Medulla oblongata (tissue), 1 donor: ENCODE results near the gene TNIK.

Experiments used
- DNase-seq: peaks from one replicate; pipeline ENCODE4 v3.0.0-alpha.2; 2015; ENCODE audit errors: extremely low spot score

TNIK gene

DNA sequence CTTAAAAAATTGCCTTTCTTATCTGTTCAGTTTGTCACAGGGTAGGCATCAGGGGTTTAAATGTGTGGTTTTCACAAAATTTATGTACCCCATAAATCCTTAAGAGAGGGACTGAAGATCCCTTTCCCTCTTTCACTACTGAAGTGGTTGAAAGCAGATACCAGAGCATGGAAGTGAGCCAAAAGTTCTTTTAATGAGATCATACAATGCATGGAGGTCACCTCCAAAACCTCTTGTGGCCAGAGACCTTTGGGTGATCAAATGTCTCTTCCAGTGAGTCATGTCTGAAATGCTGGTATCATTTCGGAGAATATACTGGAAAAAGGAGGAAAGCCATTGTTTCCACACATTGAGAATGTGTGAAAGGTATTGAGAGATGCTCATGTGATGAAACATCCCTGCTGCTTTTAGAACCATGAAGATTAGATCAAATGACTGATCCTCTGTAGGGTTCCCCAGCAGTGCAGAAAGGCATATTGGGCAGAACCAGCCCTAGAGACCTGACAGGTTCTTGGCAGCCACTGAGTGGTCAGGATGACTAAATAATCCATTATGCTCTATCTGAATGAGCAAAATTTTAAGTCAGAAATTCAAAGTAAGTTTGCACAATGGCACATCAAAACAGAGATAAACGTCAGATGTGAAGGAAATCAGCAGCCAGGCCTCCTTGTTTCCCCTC lies 267.9 kb downstream of the TNIK start:
- DNase-seq = no peak

GRCh38 chr3:171190668-171191067 lies 269.5 kb downstream of the TNIK start:
- DNase-seq = no peak

GRCh38 chr3:171189394-171190080 lies 270.7 kb downstream of the TNIK start:
- no peak for DNase-seq

- peak; percentile 76 for DNase-seq
Measured at GRCh38 chr3:171187706-171188290, 272.4 kb downstream of the TNIK start.

- no peak for DNase-seq
Measured at GRCh38 chr3:171186817-171187500, 273.2 kb downstream of the TNIK start.

DNA sequence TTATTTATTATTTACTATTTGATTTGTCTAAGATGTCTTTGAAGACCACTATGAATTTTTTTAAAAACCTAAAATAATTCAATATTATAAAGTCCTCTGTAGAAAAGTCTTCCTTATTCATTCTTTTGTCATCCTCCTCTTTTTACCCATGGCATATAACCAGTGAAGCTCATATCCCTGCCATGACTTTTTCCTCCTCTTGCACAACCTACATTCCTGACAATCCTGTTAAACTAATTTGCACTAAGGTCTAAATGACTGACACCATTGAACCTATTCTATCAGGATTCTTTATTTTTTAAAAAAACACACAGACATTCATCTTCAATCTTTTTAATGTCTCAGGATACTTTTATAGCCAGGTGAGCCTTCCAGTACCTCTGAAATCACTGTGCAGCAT lies 273.8 kb downstream of the TNIK start:
- no peak for DNase-seq

DNA sequence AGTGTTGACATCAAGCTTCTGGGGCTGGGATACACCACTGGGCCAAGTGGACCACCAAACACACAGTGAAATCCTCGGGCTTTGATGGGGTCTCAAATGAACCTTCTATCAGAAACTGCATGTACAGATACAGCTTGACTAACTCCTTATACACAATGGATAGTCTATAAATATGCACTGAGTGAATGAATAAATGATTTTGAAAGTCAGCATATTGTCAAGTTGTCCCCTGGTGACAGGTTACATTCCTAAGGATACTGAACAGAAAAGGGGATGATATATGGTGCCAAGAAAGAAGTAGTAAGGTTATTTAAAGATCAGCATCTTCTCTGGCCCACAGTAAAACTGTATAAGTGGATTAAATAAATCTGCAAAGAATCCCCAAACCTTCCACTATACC lies 274.2 kb downstream of the TNIK start:
- no peak for DNase-seq

DNA sequence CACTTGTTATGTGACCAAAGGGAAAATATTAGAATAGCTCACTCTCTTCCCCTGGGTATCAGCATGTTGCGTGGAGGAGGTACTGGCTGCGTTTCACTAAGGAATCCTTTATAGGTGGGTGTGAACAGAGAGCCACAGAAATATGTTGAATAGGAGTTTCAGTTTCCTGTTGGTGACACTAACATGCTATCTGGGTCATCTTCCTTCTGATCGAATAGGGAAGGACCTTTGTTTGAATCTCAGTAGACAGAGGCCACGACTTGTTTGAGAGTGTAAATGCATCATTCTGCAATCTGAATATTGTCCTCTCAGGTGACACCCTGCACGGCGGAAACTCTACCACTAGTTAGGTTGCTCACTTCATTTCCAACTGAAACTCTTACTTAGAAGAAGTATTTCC lies 275.8 kb downstream of the TNIK start:
- no peak for DNase-seq

DNA sequence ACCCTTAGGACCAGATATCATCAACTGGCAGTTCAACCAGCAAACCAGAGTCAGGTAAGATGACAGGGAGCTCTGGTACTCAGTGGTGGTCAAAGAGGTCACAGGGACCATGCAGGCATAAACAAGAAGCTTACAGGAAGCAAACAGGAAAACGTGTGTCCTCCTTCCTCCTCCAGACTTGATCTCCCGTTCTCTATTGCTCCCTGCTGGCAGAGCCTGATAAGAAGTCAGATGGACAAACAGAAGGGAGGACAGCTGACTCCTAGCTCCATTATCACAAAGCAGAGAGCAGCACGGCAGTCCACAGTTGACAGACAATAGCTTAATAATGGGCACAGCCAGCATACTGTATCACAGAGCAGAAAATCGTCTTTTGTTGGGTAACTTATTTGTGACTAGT lies 277.2 kb downstream of the TNIK start:
- peak; percentile 79 for DNase-seq

DNA sequence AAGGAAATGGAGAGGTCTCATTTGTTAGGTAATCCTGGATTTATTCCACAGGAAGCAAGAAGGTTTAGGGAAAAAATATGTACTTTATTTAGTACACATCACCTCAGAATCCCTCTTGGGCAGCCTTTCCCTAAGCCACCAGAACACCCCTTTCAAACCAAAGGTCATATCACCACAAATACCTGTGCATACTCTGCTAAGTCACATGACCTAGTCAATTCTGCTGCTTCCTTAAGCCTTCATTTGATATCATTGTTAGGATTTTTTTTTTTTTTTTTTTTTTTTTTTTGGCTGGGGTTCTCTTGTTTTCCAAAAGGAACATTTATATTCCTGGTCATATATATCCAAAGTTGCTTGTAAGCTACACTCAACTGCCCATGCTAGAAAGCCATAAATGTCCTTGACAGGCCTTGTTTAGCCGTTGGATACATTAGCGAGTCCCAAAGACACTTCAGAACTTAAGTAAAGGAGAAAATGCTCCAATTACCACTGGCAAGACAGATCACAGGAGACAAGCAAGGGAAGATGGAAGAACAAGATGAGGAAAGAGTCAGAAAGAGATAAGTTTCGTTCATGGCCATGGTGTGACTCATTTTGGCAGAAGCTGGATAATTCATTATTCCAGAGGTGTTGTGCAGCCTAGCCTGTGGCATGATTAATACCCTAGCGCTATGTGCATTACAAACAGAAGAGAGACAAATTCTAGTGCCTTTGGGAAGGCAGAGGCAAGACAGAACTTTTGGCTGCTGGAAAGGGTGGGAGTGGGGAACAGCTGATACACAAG lies 278.1 kb downstream of the TNIK start:
- DNase-seq = no peak

DNA sequence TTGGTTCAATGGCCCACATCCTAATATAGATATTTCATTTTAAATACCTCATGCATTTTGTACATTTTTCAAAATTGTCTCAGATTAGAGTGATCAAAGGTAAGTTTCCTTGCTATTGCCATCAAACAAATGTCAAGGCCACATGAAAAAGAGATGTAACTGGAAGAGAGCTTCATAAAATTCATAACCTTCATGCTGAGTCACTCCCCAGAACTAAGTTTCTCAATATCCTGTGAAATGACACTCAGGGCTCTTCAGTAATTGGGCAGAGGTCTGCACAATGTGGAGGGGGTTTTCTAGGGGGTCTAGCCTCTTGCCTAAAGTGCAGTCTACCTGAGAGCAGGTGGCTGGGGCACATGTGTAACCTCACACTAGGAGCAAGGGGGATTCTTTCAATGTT lies 281.5 kb downstream of the TNIK start:
- no peak for DNase-seq

GRCh38 chr3:171177553-171177952 lies 282.7 kb downstream of the TNIK start:
- DNase-seq = no peak

DNA sequence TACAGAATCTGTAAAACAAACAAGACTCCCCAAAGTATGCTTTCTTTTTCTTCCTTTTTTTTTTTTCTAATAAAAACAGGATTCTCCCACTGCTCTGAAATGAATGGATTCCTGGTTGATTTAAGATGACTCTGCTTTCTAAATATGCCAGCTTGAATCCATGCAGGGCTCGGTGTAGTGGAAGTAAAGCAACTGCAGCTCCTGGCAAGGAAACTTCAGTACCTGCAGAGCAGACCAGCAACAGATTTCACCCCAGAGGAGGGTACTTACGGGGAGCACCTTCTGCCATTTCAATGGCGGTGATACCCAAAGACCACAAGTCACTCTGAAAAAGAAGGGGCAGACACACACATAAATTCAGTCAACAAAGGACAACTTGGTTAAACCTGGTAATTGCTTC lies 283.1 kb downstream of the TNIK start:
- no peak for DNase-seq

DNA sequence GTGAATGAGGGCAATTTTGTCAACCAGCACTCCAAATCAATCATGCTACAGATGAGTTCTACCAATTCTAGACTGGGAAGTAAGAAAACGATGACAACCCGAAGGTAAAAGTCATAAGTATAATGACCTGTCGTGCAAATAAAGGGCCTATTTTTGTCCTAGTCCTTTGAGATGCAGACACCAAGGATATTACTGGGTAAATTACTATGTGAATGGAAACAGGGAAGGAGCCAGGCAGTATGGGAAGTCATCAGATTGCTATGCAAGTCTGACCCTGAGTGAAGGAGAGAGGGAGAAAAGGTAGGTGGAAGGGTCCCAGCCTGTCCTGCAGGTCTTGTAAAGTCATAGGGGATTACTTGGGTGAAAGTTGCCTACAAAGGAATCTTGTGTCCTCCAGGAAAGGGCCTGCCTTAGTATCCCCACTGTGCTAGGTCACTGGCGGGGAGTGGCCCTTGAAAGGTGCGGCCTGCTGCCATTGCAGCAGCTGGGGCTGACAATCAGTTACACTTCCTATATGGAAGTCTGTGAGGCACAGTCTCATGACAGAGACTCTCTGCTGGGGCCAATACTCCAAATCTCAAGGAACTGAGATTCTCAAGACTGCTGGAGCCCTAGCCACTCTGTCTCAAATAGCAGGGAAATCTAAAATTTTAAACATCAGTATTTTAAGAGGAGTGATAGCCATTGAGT lies 283.8 kb downstream of the TNIK start:
- no peak for DNase-seq

DNA sequence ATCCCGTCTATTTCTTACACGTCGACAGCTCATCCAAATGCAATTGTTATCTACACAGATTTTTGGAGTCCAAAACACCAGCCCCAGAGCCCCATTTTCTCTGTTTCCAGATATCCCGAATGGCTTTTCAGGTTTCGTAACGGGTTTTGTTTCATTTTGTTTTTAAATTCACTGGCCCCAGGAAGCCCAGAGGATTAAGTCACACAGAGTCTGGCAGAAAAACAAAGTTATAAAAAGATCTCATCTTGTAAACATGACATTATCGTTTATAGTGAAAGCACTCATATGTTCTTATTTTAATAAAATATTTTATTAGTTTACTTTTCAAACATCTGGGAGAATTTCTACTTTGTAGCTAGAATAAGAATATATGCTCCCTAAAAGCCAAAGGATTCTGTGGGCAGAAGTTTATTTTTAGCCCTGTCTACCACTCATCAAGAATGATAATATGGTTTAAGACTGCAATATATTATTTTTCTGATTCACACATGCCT lies 284.4 kb downstream of the TNIK start:
- no peak for DNase-seq

GRCh38 chr3:171173736-171174135 lies 286.5 kb downstream of the TNIK start:
- peak; percentile 95 for DNase-seq

DNA sequence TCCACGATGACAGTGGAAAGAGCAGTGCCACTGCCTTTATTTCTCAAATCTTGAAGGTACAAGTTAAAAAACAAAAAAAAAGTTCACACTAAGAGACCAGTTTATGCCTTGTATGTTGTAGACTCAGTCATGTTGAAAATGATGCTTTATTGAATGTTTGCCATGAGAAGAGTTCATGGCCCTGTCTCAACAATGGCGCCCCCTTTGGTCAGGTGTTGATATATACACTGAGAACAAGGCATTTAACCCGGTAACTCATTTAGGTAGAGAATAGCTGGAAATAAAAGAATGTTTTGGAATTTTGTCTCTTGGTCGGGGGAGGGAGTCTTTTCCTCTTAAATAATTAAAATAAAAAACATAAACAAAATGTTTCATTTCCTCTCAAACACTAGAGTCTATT lies 288.1 kb downstream of the TNIK start:
- DNase-seq = no peak

GRCh38 chr3:171169866-171170265 lies 290.3 kb downstream of the TNIK start:
- DNase-seq = no peak

DNA sequence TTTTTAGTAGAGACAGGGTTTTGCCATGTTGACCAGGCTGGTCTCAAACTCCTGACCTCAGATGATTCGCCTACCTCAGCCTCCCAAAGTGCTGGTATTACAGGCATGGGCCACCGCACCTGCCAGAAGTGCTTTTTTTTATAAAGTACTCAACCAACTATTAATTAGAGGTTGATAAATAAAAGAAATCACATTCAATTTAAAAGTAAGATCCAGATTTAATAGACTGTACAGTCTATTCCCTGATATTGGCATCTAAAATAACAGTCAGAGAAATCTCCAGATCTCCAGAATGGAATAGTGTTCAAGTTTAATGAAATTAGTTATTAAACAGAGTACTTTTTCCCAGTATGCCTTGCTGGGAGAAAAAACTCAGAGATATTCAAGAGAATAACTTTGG lies 290.8 kb downstream of the TNIK start:
- DNase-seq = no peak

DNA sequence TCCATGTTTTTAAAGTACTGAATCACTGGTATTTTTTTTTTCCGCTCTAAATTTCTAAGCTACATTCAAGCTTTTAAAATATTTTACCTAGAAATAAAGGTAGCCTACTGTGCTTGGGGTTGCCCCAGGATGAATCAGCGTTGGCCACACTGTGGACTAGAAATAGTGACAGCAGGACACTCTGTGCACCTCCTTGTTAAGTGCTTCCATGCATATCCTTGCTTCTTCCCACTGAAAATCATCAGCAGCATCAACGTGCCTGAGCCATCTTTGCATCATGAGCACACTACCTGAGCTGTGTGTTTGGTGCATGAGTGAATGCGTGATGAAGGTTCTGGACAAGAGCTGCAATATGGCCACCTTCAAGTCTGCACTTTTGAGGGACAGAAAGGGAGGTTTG lies 291.7 kb downstream of the TNIK start:
- DNase-seq = no peak

DNA sequence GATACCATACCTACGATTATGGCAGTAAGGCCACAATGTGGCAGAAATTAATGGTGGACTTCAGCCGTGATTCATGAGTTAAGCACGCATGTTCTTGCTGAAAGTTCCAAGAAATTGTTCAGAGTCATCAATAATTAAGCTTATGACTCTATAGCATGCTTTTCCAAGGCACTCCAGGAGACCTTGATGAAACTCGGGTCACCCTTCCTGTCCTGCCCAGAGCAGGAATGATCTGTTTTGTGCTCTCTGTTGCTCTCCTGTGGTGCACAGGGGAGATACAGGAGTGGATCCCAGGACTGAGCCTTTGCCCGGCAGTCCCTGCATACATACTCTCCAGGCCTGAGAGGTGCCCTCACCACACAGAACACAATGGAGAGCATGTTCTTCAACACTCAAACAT lies 292.1 kb downstream of the TNIK start:
- no peak for DNase-seq
